T-helper 1 cell treated with Interleukin-12 subunit alpha and Interleukin-12 subunit beta and Interleukin-4 antibody, amounts not matched to agents 30 ng/mL and 1 ng/mL, for 36 hours (primary cell): ENCODE data around the gene SYNPR. TPM values are rescaled to one million over a fixed set of nuclear protein-coding genes. Genes with fewer than 3 reads are reported as not detected.

ENCODE experiments used
- intact Hi-C: fragments of 100-400 bp; cut with micrococcal nuclease; formaldehyde crosslinking; loops from one replicate; pipeline ENCODE4 v1.15.1; 2024
- total RNA-seq: library from RNA; stranded (reverse); gene quantifications from 2 replicates; pipeline ENCODE4 v1.2.3, GENCODE V29; 2022

The SYNPR gene
- total RNA-seq, 1 donor from 2014 or later = not detected

DNA sequence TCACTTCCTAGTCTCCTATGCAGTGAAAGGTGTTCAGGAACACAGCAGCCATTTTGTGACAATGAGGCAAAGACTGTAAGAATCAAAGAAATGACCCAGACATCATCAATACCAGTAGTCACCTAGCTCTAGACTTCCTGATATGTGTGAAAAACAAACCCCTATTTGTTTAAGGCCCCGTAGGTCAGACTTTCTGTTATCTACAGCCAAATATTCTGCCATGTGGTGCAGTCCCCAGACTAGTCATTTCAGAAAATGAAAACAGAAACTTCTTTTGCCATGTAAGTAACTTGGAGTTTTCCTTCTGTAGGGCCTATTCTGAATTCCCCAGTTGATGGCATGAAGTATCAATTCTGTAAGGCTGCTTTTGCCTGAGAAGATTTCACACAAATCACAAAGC, 192.6 kb downstream of the SYNPR start:
- intact Hi-C loops = no loop called here

DNA sequence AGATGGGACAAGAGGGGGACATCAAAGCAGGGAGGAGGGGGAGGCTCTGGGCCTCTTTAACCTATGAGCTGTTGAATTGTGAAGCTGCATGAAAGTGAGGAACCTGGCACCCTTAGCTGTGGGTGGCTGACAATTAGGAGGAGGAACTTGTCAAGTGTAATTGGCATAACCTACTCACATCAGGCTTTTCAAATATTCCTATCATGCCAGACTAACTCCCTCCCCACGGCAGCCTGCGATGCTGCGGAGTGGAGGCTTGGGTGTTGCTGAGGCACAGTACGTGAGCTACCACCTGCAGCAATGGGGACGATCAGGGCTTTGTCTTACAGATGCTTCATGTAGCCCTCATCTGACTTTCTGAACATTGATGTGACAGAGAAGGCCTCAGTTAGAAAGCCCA, 193.7 kb downstream of the SYNPR start:
- intact Hi-C loops = no loop called here

DNA sequence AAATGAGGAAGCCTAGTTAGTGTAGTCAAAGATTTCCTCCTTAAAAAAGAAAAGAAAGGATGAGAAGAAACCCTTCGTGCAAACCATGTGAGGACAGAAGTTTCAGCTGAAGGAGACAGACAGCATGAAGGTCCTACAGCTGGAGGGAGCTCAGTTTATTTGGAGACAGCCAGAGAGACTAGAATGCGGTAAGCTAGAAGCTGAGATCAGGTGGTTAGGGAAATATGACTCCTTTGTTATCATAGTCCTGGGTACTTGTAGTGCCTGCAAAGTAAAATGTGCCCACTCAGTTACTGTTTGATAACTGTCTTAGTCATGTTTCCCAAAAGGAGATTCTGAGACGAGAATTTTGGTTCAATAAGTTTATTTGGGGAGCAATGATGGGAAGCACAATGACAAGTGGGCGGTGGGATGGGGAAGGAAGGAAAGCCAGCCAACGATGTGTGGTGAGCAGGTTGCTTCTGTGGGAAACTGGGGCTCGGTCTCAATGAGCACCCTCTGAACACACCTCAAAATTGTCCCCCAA, 195.6 kb downstream of the SYNPR start:
- intact Hi-C loops = no loop called here

DNA sequence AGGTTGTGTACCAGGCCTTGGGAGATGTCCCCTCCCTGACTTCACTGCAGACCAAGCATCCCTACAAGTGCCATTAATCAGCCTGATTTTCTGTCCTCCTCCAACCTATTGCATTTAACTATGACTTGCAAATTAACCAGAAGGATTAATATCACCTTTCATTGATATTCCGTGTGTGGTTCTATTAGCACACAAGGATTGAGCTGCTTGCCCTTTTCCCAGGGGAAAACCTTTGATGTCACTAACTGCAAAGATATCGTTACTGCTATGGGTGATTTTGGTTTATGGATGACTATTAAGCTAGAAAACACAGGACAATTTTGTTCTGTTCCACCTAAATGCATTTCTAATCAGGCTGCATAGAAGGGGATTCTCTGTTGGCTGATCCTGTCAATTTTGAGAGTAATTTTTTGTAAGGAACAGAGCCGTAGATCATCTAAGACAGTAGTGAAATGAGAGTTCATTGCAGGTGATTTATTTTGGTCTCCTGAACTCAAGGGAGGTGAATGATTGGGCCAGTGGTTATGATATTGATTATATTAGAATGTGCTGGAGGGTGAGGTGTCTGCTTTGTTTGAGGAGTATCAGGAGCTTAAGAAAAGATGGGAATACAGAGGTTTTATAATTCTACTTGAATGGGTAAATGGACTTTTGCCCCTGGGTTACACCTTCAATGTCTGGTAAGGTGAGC, 196.9 kb downstream of the SYNPR start:
- intact Hi-C loops = no loop called here

DNA sequence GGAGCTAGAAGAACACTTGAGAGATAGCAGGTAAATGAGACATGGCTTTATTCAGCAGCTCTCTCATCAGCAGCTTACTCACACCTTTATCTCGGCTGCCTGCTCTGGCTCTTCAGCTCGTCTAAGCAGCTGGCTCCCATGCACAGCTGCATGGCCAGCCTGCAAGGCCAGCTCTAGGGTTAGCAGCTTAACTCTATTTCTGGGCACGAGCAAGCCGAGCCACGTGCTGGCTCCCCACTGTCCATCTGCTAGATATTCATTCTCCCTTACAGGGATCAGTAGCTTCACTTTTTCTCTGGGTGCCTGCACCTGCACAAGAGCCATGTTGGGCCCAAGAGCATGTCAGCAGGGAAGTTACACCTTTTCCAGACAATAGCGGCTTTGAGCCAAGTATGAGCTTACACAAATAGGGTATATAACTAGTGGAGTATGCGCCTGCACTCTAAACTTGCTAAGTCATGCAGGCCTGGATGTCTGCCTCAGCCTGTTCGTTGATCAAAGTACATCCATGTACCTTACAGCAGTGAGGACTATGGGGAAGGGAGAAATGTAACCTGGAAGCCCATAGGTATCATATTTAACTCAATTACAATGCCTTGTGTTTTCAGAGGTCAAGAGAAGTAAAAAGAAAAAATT, 199.5 kb downstream of the SYNPR start:
- intact Hi-C loops = no loop called here

DNA sequence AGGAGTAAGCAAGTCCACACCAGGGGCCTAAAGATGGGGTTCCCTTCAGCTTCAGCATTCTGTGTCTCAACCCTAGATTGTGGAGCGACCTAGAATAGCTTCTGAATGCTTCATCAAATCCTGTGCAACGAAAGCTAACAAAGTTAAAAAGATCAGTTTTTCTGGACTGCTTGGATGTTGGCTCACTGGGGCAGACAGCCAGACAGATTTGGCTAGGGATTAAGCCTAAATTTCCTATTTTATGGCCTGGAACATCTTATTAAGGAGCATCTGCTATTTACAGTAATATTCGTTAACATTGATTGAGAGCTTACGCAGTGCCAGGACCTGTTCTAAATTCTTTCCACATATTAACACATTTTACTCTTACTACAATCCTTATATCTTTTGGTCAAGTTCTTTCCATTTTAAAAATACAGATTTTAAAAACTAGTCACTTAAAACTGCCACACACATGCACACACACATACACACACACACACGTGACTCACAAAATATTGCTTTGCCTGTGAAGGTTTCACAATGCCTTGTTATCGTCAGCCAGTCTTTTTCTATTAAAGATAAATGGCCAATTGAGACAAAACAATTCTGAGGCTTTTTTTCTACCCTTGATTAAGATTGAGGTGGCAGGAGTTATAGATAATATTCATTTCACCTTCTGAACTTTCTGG, 201.0 kb downstream of the SYNPR start:
- intact Hi-C loops = no loop called here

DNA sequence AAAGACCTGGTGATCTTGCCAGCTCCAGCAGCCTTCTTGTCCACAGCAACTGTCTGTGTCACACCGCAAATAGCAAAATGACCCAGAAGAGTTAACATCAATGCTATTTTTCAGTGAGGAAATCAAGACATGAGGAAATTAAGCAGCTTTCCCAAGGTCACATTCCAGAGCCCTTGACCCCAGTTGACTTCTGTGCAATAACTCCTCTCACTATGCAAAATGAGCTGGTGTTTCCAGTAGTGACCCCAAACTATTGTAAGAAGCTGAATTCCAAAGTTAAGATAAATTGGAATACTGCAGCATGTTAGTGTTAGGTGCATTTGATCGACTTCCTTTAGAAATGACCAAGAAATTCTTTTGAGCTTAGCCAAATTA, 201.5 kb downstream of the SYNPR start:
- intact Hi-C loops = no loop called here

DNA sequence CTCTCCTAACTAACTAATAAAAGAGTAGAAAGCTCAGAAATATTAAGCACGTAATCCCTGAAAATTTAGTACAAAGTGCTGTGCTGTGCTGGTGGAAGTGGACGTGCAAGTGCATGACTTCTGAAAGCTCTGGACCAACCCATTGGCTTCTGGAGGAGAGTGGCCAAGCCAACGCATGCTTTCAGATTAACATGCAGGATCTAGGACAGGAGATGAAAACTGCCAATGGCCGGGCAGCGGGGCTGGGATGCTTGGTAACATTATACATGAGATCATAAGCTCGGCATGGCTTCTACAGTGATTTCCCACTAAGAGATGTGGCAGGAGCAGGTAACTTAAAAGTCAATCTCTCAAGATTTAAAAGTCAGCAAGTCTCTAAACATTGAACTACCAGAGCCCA, 203.5 kb downstream of the SYNPR start:
- intact Hi-C loops = no loop called here

DNA sequence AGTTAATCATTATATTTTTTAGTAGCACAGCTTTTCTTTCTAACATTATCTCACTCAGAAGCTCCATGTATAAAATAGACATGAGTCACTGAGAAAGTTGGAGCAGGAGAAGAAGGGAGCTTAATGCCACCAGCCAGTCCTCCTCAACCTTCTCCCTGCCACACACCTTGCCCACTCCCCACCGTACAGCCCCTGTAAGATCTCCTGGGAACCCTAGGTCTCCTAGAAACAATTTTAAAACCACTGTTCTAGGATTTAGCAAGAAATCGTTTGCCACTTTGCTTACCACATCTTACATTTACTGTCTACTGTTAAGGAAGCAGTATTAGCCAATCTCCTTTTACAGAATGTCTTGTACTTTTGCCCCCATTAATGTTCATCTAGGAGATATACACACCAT, 204.2 kb downstream of the SYNPR start:
- intact Hi-C loops = no loop called here

DNA sequence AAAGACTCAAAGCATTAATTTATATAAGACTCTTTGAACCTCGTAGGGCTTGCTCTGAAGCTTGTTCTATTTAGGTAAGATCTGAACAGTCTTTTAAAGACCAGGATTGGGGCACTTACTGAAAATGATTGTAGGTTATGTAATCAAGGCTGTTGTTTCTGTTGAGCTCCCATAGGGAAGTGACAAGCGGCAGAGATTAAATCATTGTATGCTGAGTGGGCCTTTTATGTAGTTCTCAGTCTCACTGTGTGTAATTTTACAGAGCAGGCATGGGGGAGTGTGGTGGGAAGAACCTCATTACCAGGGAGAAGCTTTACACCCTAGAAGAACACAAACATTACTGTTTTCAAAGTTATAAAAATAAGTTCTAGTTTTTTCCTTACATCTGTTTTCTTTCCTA, 214.4 kb downstream of the SYNPR start:
- intact Hi-C loops = no loop called here

DNA sequence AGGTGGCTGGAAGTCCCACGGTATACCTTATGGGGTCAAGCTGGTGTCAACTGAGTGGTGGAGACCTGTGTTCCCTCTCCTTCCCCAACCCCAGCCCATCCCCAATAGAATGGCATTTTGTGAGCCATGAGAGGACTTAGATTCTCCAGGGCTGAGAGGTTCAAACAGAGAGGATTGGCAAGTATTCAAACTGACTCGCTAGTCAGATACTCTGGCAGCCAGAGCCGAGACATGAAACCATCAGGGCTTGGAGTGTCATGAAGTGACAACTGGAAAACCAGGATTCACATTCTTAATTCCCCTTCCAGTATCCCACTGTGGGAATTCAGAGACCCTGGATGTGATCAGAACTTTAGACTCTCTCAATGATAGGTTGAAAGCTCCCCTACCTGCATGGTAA, 215.0 kb downstream of the SYNPR start:
- intact Hi-C loops = no loop called here

DNA sequence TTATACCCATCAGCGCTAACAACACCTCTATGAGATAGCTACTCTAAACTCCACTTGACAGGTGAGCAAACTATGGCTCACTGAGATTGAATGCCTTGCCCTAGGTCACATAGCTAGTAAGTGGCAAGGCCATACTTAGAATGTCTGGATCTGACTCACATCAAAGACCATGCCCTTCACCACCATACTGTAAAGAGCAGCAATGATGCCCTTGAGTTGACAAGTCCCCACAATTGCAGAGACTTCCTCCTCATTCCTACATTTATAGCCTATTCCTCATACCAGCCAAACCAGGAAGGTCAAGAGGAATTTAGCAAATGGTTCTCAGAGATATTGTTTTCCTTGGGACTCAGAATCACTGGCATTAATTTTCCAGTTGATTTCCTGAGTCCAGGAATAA, 216.5 kb downstream of the SYNPR start:
- intact Hi-C loops = no loop called here

DNA sequence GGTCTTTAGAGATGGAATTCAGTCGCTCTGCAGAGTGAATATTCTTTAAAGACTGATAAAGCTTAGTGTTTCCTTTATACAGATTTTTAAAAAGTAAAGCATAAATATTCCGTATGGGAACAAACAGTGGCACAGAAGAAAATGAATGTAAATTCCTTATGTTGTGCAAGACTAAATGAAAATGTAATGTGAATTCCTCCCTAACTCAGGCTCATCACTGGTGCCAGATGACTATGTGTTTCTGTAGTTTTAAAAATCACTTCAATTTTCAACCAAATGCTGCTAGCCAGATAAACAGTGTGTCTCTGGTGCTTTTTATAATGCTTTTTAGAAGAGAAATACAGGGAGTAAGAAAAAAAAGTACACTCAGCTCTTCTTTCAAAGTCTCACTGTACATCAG, 219.5 kb downstream of the SYNPR start:
- intact Hi-C loops = no loop called here

DNA sequence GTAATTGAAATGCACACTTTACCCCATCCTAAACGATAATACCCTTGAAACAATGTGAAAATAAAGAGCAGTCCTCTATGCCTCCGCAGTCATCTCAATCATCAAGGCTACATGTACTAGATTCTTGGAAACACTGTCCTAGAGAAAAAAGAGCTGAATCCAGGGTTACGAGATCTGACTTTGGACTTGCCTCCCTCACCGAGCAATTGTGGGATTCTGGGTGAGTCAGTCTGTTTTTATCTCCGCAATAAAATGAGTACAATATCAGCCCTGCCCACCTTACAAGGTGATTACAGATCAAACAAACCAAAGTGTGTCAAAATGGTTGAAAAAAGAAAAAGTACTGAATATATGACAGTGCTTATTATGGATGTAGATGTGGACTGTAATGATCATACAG, 222.1 kb downstream of the SYNPR start:
- intact Hi-C loops = no loop called here

DNA sequence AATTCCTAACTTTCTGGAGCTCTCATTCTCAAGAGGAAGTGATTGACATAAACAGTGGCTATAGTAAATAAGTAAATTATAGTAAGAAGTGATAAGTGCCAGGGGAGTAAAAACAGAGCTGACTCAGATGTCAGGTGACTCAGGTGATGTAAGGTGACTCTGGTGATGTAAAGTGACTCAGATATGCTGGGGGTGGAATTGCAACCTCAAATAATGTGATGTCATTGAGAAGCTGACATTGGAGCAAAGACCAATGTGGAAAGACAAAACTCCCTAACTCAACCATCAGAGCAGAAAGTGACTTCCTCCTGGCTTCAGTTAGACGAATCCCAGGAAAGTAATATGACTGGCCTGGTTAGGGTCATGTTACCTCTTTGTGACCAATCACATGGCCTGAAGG, 230.2 kb downstream of the SYNPR start:
- intact Hi-C loops = no loop called here

DNA sequence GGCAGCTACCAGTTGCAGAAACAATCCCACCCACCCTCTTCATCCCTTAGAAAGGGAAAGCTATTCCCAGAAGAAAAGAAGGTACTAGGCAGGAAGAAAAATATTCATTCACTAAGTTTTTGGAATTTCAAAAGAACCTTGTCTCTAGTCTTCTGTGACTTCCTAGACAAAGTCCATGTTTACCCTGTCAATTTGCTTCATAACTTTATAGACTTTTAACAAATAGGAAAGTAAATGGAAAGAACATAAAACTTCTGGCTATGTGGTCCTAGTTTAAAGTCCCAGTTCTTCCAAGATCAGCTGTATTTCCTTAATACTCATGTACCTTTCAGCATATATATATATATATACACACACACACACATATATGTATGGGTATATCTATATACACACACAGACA, 230.7 kb downstream of the SYNPR start:
- intact Hi-C loops = no loop called here

DNA sequence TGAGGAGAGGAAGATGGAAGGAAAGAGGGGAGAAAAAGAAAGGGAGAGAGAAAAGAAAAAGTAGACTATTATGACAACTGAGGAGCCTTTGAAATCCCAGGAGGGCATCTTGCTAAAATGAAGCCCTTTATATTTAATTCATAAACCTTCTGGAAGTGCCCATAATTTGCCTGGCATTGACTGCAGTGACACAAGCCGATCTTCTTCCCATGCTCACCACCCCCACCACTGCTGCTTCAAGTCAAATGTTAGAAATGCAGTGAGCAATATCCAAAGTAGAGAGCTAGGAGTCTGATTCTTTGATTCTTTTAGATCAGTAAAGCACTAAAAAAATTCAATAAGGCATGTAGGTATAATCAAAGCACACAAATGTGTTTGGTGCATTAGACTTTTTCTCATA, 235.7 kb downstream of the SYNPR start:
- intact Hi-C loops = no loop called here

DNA sequence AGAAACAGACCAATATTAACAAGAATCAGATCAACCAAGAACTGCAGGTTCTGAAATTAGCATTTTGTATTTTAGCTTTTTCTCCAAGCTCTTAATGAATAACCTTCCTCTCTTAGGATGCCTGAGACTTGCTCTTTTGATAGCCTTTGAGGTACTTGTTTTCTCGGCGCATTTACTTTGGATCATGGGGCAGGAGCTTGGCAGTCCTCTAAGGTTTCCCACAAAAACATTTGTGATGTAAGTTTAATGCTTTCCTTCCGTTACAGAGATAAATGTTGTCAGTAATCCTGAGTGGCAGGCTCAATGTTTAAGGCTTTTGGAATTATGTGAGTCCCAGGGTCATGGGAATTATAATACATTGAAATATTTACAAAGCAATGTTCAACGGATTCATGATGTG, 236.6 kb downstream of the SYNPR start:
- intact Hi-C loops = no loop called here

DNA sequence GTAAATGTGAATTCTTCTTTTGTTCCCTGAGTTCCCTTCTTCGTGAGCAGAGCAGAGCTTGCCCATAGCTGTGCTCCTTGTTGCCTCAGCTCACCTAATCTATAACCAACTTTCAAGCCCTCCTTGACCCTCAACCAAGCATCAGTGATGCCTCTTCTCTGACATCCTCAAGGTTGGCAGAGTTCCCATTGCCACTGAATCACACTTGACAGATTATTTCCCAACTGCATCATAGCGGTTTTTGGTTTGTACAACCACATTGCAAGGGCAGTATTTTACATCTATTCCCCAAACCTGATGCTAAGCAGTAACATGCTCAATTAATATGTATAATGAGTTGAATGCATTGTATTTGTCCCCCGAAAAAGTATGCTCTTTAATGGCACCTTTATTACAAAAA, 241.3 kb downstream of the SYNPR start:
- intact Hi-C loops = no loop called here

DNA sequence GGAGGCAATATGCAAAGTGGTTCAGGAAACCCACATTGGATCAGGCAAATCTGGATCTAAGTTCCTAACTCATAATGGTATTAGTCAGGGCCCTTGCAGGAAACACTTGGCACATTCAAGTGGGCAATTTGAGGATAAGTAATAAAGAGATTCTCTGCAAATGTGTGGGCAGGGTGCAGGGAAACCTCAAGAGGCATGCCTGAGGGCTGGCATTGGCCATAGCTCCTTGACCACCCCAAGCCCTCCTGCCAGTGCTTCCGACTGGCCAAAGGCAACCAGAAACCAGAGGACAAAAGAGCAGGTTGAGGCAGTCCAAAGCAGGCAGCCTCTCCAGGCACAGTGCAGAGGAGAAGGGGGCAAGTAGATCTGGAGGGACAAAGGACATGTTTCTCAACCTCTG, 243.5 kb downstream of the SYNPR start:
- intact Hi-C loops = no loop called here

DNA sequence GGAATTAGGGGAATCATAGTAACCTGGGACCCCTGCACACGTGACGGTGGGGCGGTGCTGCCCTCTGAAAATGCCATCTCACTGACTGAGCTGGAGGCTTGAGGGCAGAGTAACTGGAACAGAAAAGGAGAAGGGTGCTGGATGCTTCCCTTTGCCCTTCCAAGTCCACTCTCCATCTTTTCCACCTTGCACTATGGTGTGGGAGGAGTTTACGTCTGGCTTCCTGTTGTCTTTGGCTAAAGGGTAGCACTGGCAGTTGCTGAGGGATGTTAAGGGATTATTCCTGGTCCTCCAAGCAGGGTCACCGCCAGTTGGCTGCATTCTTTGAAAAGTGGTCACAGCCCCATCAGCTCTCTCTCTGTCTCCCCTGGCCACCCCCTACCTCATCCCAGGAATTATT, 245.0 kb downstream of the SYNPR start:
- intact Hi-C loops = no loop called here

DNA sequence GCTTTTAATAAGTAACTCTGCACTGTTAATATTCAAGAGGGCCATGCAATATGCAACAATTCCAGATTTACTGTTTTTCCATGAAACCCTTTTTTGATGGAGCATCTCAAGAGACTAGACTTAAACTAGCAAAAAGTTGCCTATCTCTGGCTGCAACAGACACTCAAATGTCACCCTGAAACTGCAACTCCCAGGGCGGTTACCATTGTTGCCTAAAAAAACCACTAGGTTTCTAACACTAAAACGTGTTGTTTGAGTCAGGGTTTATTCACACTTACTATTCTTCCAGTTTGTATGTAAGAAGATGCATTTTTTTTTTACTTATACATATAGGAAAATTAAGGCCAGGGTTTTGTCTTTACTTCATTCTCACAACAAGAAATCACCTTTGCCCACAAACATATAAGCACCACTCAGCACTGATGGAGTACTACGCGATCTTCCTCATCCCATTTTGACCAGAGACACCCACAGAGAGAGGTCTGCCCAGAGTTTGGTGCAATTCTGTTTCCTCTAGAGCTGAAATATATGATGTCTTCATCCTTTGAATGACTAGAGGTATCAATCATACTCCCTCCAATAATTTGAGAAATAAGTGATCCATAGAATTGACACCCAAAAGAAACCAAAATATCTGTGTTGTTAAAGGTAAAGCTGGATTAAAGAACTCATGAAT, 250.4 kb downstream of the SYNPR start:
- intact Hi-C loops = no loop called here
